Measurements from ENCODE around the gene MAGEA3.
"Not testable (repeated sequence)": the region's sequence is repeated elsewhere in the genome, so short reads cannot be mapped to it uniquely, and the experiment has no call there.

MAGEA3 gene, protein sequence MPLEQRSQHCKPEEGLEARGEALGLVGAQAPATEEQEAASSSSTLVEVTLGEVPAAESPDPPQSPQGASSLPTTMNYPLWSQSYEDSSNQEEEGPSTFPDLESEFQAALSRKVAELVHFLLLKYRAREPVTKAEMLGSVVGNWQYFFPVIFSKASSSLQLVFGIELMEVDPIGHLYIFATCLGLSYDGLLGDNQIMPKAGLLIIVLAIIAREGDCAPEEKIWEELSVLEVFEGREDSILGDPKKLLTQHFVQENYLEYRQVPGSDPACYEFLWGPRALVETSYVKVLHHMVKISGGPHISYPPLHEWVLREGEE

GRCh38 chrX:152697952-152698931, at the start of gene MAGEA3:
TSS of gene MAGEA3 (plus strand) at chrX:152698794. CDS start at chrX:152700833, 2,039 bp downstream.
- not testable (repeated sequence) for DNase-seq

DNA sequence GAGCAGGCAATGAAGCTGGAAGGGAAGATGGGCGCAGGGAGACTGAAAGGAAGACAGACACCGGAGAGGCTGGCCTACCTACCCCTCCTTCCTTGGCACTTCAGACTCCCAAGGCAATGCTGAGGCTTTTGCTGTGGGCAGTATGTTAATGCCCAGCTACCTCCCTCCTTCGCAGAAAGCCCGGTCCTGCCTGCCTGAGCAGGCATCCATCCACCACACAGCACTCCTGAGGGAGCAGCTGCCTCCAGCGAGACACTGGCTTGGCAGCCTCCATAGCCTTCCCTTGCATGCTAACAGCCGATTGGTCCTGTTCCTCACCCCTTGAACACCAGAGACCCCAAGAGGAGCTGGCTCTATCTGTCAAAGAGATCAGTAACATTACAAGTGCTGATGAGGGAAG, 46.5 kb upstream of the MAGEA3 start:
- no peak for DNase-seq

- no peak for DNase-seq
These were observed 46.1 kb upstream of the MAGEA3 start for GRCh38 chrX:152652467-152652866.

DNA sequence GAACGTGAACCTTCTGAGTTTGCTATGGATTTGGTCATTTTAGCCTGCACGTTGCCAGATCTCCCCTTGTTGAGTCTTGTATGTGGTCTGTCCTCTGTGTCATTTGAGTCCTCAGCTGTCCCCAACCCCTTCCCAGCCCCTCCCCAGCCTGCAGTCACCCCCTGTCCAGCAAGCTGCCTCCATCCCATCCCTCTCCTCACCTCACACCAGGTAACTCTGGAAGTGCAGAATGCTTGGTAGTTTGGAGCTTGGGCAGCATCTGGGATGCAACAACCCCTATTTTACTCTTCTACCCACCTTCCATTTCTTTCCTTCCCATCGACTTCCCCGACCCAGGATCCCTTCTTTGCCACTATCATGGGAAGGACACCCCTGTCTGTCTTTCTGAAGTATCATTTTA, 42.5 kb upstream of the MAGEA3 start:
- no peak for DNase-seq

DNA sequence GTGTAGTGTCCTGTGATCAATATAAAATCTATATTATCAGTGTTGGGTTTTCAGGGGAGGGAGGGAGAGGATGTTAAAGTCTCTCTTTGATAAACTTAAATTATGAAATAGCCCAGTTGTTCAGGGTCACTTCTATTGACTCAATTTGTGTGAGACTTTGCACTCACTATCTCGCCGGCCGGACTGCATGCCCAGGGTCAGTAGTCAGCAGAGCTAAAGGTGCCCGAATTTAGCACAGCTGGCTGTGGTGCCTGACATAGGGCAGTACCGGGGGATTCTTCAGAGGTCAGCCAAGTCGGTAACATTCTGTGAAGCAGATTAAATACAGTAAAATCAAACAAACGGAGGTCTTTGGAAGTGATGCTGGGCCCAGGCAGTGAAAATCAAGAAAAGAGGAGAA, 41.7 kb upstream of the MAGEA3 start:
- no peak for DNase-seq

DNA sequence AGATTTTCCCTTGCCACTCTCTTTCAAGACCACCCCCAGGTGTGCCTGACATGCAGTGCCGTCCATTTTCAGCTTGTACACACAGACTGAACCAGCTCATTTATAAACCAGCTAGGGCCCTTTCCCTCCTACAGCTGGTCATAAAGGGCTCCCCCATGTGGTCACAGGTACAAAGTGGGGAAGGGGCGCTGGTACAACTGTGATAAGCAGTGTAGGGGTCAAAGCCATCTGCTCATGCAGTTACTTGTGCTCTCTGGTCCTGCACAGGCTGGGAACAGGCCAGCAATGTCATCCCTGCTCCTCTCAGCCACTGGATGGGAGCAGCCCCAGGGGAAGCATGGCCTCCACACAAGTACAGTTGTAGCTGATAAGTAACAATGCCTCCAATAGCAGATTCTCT, 40.3 kb upstream of the MAGEA3 start:
- DNase-seq = no peak

GRCh38 chrX:152663086-152663485, 35.5 kb upstream of the MAGEA3 start:
- DNase-seq = no peak

GRCh38 chrX:152674135-152674534, 24.5 kb upstream of the MAGEA3 start:
- no peak for DNase-seq

DNA sequence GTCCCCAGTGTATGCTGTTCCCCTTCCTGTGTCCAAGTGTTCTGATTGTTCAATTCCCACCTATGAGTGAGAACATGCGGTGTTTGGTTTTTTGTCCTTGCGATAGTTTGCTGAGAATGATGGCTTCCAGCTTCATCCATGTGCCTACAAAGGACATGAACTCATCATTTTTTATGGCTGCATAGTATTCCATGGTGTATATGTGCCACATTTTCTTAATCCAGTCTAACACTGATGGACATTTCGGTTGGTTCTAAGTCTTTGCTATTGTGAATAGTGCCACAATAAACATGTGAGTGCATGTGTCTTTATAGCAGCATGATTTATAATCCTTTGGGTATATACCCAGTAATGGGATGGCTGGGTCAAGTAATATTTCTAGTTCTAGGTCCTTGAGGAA, 23.9 kb upstream of the MAGEA3 start:
- DNase-seq = not testable (repeated sequence)

DNA sequence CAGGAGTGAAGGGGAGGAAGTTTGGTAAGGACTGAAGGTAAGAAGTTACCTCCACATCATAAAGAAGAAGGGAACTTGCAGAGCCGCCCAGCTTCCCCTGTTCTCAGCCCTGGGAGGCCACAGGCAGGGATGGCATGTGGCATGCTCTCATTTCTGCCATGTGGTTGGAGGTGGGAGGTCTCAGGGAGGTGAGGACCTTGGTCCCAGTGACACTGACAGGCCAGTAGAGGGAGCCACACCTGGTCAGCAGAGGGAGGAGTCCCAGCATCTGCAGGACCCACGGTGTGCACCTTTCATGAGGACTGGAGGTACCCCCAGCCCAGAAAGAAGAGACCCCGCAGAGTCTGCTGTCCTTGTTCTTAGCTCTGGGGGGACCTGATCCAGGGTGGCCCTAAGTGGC, 17.6 kb upstream of the MAGEA3 start:
- DNase-seq = not testable (repeated sequence)

DNA sequence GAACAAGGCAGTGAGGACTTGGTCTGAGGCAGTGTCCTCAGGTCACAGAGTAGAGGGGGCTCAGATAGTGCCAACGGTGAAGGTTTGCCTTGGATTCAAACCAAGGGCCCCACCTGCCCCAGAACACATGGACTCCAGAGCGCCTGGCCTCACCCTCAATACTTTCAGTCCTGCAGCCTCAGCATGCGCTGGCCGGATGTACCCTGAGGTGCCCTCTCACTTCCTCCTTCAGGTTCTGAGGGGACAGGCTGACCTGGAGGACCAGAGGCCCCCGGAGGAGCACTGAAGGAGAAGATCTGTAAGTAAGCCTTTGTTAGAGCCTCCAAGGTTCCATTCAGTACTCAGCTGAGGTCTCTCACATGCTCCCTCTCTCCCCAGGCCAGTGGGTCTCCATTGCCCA, 1.8 kb downstream of the MAGEA3 start:
- DNase-seq = not testable (repeated sequence)

DNA sequence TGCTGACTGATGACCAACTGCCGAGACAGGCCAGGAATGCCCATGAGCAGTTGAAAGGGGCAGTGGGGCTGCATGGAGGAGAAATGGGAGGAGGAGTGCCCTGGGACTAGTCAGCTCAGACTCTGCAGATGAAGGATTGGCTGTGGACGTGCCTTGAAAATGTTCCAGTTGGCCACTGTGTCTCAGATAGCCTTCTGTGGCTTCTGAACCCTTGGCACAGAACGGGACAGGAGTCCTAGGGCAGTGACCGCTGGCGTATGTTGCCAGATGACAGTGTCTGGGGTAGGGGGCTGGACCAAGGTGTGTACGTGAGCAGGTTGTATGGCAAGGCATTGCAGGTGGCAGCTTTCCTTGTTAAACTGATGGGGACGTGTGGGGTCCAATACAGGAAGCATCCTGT, 7.9 kb downstream of the MAGEA3 start:
- not testable (repeated sequence) for DNase-seq

DNA sequence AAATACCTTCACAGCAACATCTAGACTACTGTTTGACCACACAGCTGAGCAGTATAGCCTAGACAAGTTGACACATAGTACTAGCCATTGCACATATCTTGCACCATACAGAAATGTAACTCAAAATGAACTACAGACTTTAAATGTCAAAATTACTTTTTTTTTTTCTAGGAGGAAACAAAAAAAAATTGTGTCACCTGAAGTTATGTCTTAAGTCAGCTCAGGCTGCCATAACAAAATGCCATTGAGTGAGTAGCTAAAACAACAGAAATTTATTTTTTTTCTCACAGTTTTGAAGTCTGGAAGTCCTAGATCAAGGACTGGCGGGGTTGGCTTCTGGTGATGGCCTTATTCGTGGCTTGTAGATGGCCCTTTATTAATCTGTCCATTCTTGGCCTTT, 10.6 kb downstream of the MAGEA3 start, which contains the start of gene CSAG2:
Gene CSAG2, minus strand, starts transcription at position 101 of the 400 bp plus-strand sequence. CDS start 161 bp downstream, outside the sequence.
- DNase-seq = not testable (repeated sequence)

GRCh38 chrX:152713195-152713594, 14.6 kb downstream of the MAGEA3 start:
- DNase-seq = not testable (repeated sequence)

DNA sequence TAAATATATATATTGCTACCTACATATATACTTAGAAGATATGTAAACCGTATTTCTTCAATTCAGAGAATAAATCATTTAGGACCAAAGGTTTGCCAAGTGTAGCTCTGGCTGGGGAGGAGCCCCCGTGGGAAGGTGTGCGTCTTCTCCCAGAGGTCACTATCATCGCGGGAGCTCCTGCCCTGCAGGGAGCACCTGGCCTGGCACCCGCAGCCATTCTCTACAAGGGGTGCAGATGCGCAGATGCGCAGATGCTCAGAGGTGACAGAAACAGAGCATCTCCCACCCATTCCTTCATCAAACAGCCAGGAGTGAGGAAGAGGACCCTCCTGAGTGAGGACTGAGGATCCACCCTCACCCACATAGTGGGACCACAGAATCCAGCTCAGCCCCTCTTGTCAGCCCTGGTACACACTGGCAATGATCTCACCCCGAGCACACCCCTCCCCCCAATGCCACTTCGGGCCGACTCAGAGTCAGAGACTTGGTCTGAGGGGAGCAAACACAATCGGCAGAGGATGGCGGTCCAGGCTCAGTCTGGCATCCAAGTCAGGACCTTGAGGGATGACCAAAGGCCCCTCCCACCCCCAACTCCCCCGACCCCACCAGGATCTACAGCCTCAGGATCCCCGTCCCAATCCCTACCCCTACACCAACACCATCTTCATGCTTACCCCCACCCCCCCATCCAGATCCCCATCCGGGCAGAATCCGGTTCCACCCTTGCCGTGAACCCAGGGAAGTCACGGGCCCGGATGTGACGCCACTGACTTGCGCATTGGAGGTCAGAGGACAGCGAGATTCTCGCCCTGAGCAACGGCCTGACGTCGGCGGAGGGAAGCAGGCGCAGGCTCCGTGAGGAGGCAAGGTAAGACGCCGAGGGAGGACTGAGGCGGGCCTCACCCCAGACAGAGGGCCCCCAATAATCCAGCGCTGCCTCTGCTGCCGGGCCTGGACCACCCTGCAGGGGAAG, 15.5 kb downstream of the MAGEA3 start, which contains the start of gene MAGEA2B:
Gene MAGEA2B, plus strand, starts transcription at position 814 of the 973 bp plus-strand sequence. CDS start 2,479 bp downstream, outside the sequence.
- not testable (repeated sequence) for DNase-seq

GRCh38 chrX:152725409-152725808, 26.8 kb downstream of the MAGEA3 start:
- no peak for DNase-seq

DNA sequence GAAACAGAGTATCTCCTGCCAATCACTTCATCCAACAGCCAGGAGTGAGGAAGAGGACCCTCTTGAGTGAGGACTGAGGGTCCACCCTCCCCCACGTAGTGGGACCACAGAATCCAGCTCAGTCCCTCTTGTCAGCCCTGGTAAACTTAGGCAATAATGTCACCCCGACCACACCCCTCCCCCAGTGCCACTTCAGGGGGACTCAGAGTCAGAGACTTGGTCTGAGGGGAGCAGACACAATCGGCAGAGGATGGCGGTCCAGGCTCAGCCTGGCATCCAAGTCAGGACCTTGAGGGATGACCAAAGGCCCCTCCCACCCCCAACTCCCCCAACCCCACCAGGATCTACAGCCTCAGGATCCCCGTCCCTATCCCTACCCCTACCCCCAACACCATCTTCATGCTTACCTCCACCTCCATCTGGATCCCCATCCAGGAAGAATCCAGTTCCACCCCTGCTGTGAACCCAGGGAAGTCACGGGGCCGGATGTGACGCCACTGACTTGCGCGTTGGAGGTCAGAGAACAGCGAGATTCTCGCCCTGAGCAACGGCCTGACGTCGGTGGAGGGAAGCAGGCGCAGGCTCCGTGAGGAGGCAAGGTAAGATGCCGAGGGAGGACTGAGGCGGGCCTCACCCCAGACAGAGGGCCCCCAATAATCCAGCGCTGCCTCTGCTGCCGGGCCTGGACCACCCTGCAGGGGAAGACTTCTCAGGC, 34.8 kb downstream of the MAGEA3 start, which contains the start of the genes CSAG1 and MAGEA12:
Gene CSAG1, minus strand, starts transcription at position 461 of the 715 bp plus-strand sequence. CDS start 1,261 bp downstream, outside the sequence.
Gene MAGEA12, plus strand, starts transcription at position 497 of the 715 bp plus-strand sequence. CDS start 2,405 bp downstream, outside the sequence.
- no peak for DNase-seq

- DNase-seq = not testable (repeated sequence)
These were observed 35.7 kb downstream of the MAGEA3 start for GRCh38 chrX:152734143-152734858.

- DNase-seq = no peak
These were observed 36.5 kb downstream of the MAGEA3 start for GRCh38 chrX:152735101-152735500.

DNA sequence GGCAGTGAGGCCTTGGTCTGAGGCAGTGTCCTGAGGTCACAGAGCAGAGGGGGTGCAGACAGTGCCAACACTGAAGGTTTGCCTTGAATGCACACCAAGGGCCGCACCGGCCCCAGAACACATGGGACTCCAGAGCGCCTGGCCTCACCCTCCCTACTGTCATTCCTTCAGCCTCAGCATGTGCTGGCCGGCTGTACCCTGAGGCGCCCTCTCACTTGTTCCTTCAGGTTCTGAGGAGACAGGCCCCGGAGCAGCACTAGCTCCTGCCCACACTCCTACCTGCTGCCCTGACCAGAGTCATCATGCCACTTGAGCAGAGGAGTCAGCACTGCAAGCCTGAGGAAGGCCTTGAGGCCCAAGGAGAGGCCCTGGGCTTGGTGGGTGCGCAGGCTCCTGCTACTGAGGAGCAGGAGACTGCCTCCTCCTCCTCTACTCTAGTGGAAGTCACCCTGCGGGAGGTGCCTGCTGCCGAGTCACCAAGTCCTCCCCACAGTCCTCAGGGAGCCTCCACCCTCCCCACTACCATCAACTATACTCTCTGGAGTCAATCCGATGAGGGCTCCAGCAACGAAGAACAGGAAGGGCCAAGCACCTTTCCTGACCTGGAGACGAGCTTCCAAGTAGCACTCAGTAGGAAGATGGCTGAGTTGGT, 37.4 kb downstream of the MAGEA3 start:
- DNase-seq = no peak

Data from AML-193 (cell line).